IMR-90 (cell line): ENCODE measurements around the gene GRIK1. TPM values are rescaled to one million over a fixed set of nuclear protein-coding genes. Genes with fewer than 3 reads are reported as not detected.

ENCODE experiments used
- ATAC-seq: fragments of 200-7000 bp; cut with Tn5 transposase; 2 replicates; pipeline ENCODE4 v1.9.1; 2020; ENCODE audit warnings: low read depth, mild to moderate bottlenecking, moderate library complexity
- BruUV-seq: library from RNA; stranded (reverse); fragments of 400-500 nt; replicated peaks from 2 replicates; lab custom pipeline; 2021; lab: Mats Ljungman, UMichigan
- CTCF ChIA-PET: fragments of 300-600 bp; formaldehyde crosslinking; extraction: SDS; loops from one replicate; lab custom pipeline; 2021; ENCODE audit warnings: antibody characterized with exemption; lab: Yijun Ruan, JAX
- POLR2A ChIA-PET: fragments of 300-600 bp; sonication (Branson Sonifier 250); formaldehyde crosslinking; loops from one replicate; lab custom pipeline; 2022; ENCODE audit warnings: antibody characterized with exemption; ENCODE audit not compliant: unreplicated experiment; lab: Charles Lee
- DNase-seq: peaks from one replicate; pipeline ENCODE4 v3.0.0; 2013
- H2AFZ ChIP-seq: replicated peaks from 2 replicates; pipeline ENCODE3; 2013; ENCODE audit warnings: low read length, mild to moderate bottlenecking; ENCODE audit not compliant: poor library complexity
- H2AK5ac ChIP-seq: 2 replicates; pipeline ENCODE4 v1.6.1; 2013; ENCODE audit warnings: low read depth, low read length, inconsistent platforms
- H2AK9ac ChIP-seq: replicated peaks from 2 replicates; pipeline ENCODE3; 2013; ENCODE audit warnings: mild to moderate bottlenecking, low read depth, low read length, moderate library complexity; ENCODE audit not compliant: poor library complexity
- H2BK120ac ChIP-seq: 2 replicates; pipeline ENCODE4 v1.6.1; 2013; ENCODE audit warnings: low read depth, low read length, inconsistent platforms
- H2BK15ac ChIP-seq: 3 replicates; pipeline ENCODE4 v1.6.1; 2013; ENCODE audit warnings: low read depth, low read length, inconsistent platforms
- H2BK20ac ChIP-seq: 2 replicates; pipeline ENCODE4 v1.6.1; 2013; ENCODE audit warnings: low read depth, mild to moderate bottlenecking, inconsistent platforms, low read length, moderate library complexity
- H2BK5ac ChIP-seq: 2 replicates; pipeline ENCODE4 v1.6.1; 2013; ENCODE audit warnings: mild to moderate bottlenecking, low read depth, low read length, inconsistent platforms; ENCODE audit not compliant: poor library complexity, severe bottlenecking
- H3K14ac ChIP-seq: replicated peaks from 2 replicates; pipeline ENCODE4 v1.6.1; 2013; ENCODE audit warnings: low read depth, low read length, inconsistent platforms
- H3K18ac ChIP-seq: 2 replicates; pipeline ENCODE4 v1.6.1; 2013; ENCODE audit warnings: low read depth, low read length, control low read depth
- H3K23ac ChIP-seq: 2 replicates; pipeline ENCODE4 v1.6.1; 2013; ENCODE audit warnings: low read depth, low read length, inconsistent platforms
- H3K27ac ChIP-seq: 2 replicates; pipeline ENCODE4 v1.5.1; 2013; ENCODE audit warnings: mild to moderate bottlenecking, control low read depth, low read length; ENCODE audit not compliant: insufficient read depth
- H3K27me3 ChIP-seq: 2 replicates; pipeline ENCODE4 v1.6.1; 2013; ENCODE audit warnings: low read length; ENCODE audit not compliant: control insufficient read depth, insufficient read depth
- H3K36me3 ChIP-seq: 2 replicates; pipeline ENCODE4 v1.6.1; 2013; ENCODE audit warnings: low read length, mixed read lengths; ENCODE audit not compliant: control insufficient read depth, insufficient read depth
- H3K4ac ChIP-seq: 2 replicates; pipeline ENCODE4 v1.6.1; 2013; ENCODE audit warnings: low read depth, low read length, inconsistent platforms
- H3K4me1 ChIP-seq: 2 replicates; pipeline ENCODE4 v1.6.1; 2013; ENCODE audit warnings: low read length, mixed read lengths; ENCODE audit not compliant: control insufficient read depth, insufficient read depth
- H3K4me2 ChIP-seq: 2 replicates; pipeline ENCODE4 v1.6.1; 2013; ENCODE audit warnings: low read depth, mild to moderate bottlenecking, control low read depth, low read length, moderate library complexity
- H3K4me3 ChIP-seq: 2 replicates; pipeline ENCODE4 v1.5.1; 2013; ENCODE audit warnings: low read depth, mild to moderate bottlenecking, control low read depth, low read length, moderate library complexity; ENCODE audit not compliant: insufficient read depth
- H3K56ac ChIP-seq: 2 replicates; pipeline ENCODE4 v1.6.1; 2013; ENCODE audit warnings: low read length, inconsistent platforms; ENCODE audit not compliant: insufficient read depth; ENCODE audit errors: extremely low read depth
- H3K79me1 ChIP-seq, 2 experiments: 2 replicates each; pipeline ENCODE4 v1.6.1; 2013; ENCODE audit warnings: low read length in 2 of 2, inconsistent platforms in 1 of 2, low read depth in 1 of 2
- H3K9ac ChIP-seq: 2 replicates; pipeline ENCODE4 v1.6.1; 2013; ENCODE audit warnings: low read depth, low read length, control low read depth
- H3K9me1 ChIP-seq: 2 replicates; pipeline ENCODE4 v1.6.1; 2013; ENCODE audit warnings: low read length, inconsistent platforms; ENCODE audit not compliant: insufficient read depth
- H3K9me3 ChIP-seq: 2 replicates; pipeline ENCODE4 v1.6.1; 2013; ENCODE audit warnings: low read length; ENCODE audit not compliant: control insufficient read depth, insufficient read depth
- H4K20me1 ChIP-seq: 2 replicates; pipeline ENCODE4 v1.6.1; 2013; ENCODE audit warnings: low read length, inconsistent platforms; ENCODE audit not compliant: insufficient read depth
- H4K5ac ChIP-seq: 2 replicates; pipeline ENCODE4 v1.6.1; 2013; ENCODE audit warnings: mild to moderate bottlenecking, low read depth, low read length, control low read depth
- H4K8ac ChIP-seq, 2 experiments: 2 replicates each; pipeline ENCODE4 v1.6.1; 2013; ENCODE audit warnings: low read depth in 2 of 2, low read length in 2 of 2, control low read depth in 1 of 2, inconsistent platforms in 1 of 2
- H4K91ac ChIP-seq: 2 replicates; pipeline ENCODE4 v1.6.1; 2013; ENCODE audit warnings: low read depth, low read length, inconsistent platforms; ENCODE audit not compliant: insufficient read depth
- BHLHE40 ChIP-seq: fragments of 150-350 bp; IDR thresholded peaks from 2 replicates; pipeline ENCODE4 v1.6.1; 2016; ENCODE audit warnings: mild to moderate bottlenecking, low read depth, low read length
- CEBPB ChIP-seq: IDR thresholded peaks from 2 replicates; pipeline ENCODE4 v1.6.1; 2012; ENCODE audit warnings: low read depth, low read length, improper control_type of control experiment
- CHD1 ChIP-seq: IDR thresholded peaks from 2 replicates; pipeline ENCODE4 v1.6.1; 2012; ENCODE audit warnings: low read depth, low read length, improper control_type of control experiment
- CTCF ChIP-seq: conservative IDR thresholded peaks from 2 replicates; pipeline ENCODE4 v1.5.1; 2012; ENCODE audit warnings: mild to moderate bottlenecking, low read depth, low read length, improper control_type of control experiment
- ELK1 ChIP-seq: fragments of 150-350 bp; IDR thresholded peaks from 2 replicates; pipeline ENCODE4 v1.6.1; 2016; ENCODE audit warnings: low read depth, mild to moderate bottlenecking, low read length, moderate library complexity, borderline replicate concordance
- FOS ChIP-seq: fragments of 150-350 bp; IDR thresholded peaks from 2 replicates; pipeline ENCODE4 v1.6.1; 2016; ENCODE audit warnings: low read depth, low read length
- NFE2L2 ChIP-seq: fragments of 150-350 bp; IDR thresholded peaks from 2 replicates; pipeline ENCODE4 v1.6.1; 2016; ENCODE audit warnings: low read depth, mild to moderate bottlenecking, low read length
- POLR2A ChIP-seq: IDR thresholded peaks from 2 replicates; pipeline ENCODE4 v1.6.1; 2012; ENCODE audit warnings: mild to moderate bottlenecking, low read depth, low read length
- RCOR1 ChIP-seq: IDR thresholded peaks from 2 replicates; pipeline ENCODE4 v1.6.1; 2012; ENCODE audit warnings: mild to moderate bottlenecking, low read length, improper control_type of control experiment; ENCODE audit not compliant: insufficient replicate concordance
- SMC3 ChIP-seq: fragments of 150-350 bp; IDR thresholded peaks from 2 replicates; pipeline ENCODE4 v1.6.1; 2016; ENCODE audit warnings: low read depth, mild to moderate bottlenecking, antibody characterized with exemption, low read length, moderate library complexity
- USF2 ChIP-seq: fragments of 150-350 bp; IDR thresholded peaks from 2 replicates; pipeline ENCODE4 v1.6.1; 2017; ENCODE audit warnings: mild to moderate bottlenecking, antibody characterized with exemption, low read length, low read depth
- WGBS, 2 experiments: methylation state at CpG; one replicate each; pipeline versions ENCODE4 v1.1.5 to v1.1.7; 2013; ENCODE audit warnings: missing lambda C conversion rate in 2 of 2; ENCODE audit not compliant: insufficient read length in 1 of 2; ENCODE audit errors: extremely low coverage in 2 of 2; 5-methylcytosine and 5-hydroxymethylcytosine counted together
- dilution Hi-C: fragments of 300-500 bp; cut with HindIII; formaldehyde crosslinking; loops from one replicate; pipeline ENCODE4 v1.14.3; 2018; ENCODE audit warnings: low sequenced_read_pairs; ENCODE audit not compliant: unreplicated experiment
- in situ Hi-C: fragments of 300-500 bp; cut with MboI; formaldehyde crosslinking; loops from 3 replicates; pipeline ENCODE4 v1.14.3; 2019; ENCODE audit warnings: low sequenced_read_pairs, inconsistent platforms, mixed read lengths
- intact Hi-C: fragments of 100-400 bp; cut with micrococcal nuclease; formaldehyde crosslinking; loops from 2 replicates; pipeline ENCODE4 v1.10.0; 2022
- polyA plus RNA-seq, 3 experiments: library from polyadenylated mRNA; depleted of rRNA; stranded (reverse); fragments of >200 nt; gene quantifications; 2 replicates each; pipeline ENCODE4 v1.2.3, GENCODE V29; 2012; ENCODE audit warnings: low replicate concordance in 1 of 3
- total RNA-seq: library from RNA; depleted of rRNA; stranded (reverse); fragments of >200 nt; gene quantifications from 2 replicates; pipeline ENCODE4 v1.2.3, GENCODE V29; 2012

Gene GRIK1
- total and polyA plus RNA-seq, 2 of the 4 experiments (the other 2 are of a cell fraction): not detected

- H3K4me1 ChIP-seq: no peaks in the 10 kb centered on the region
- ChIA-PET CTCF (interaction anchor here (0.6 kb wide), 1 partner anchor 96 kb away, joined by 5 read pairs; no protein-coding TSS in a partner anchor), POLR2A (no interaction called here)
- no peak overlapping the region for H2BK20ac ChIP-seq
- no peaks in the 10 kb centered on the region for H3K9me3 ChIP-seq
- H2BK120ac ChIP-seq: no peak overlapping the region
- H3K4me3 ChIP-seq: no peak overlapping the region
- DNase-seq (no peak), ATAC-seq (no peak)
- no peaks in the 10 kb centered on the region for H3K79me1 ChIP-seq
- no peak overlapping the region for H3K56ac ChIP-seq
- no peaks in the 10 kb centered on the region for H3K9me1 ChIP-seq
- H3K27me3 ChIP-seq: no peaks in the 10 kb centered on the region
- H2BK5ac ChIP-seq: no peak overlapping the region
- no peaks in the 10 kb centered on the region for H3K36me3 ChIP-seq
- BruUV-seq: no TSS peak
- dilution Hi-C loops (no loop called here), in situ Hi-C loops (no loop called here), intact Hi-C loops (no loop called here)
- no peak overlapping the region for H4K8ac ChIP-seq
- no peak overlapping the region for H4K5ac ChIP-seq
- no peak overlapping the region for H3K23ac ChIP-seq
- H3K27ac ChIP-seq: no peak overlapping the region
- H3K9ac ChIP-seq: no peak overlapping the region
- H2AK5ac ChIP-seq: no peak overlapping the region
- no peak overlapping the region for H3K4me2 ChIP-seq
- H3K4ac ChIP-seq: no peak overlapping the region
- no peaks in the 10 kb centered on the region for H4K20me1 ChIP-seq
- no peak overlapping the region for H3K18ac ChIP-seq
- no peak overlapping the region for H4K91ac ChIP-seq
- TF ChIP-seq USF2 (no peak), CEBPB (no peak), POLR2A (no peak), BHLHE40 (no peak), FOS (no peak), NFE2L2 (no peak), CHD1 (no peak), SMC3 (no peak), ELK1 (no peak), CTCF (no peak), RCOR1 (no peak)
- no peak overlapping the region for H2AK9ac ChIP-seq
- H2BK15ac ChIP-seq: no peak overlapping the region
- H2AFZ ChIP-seq: no peak overlapping the region
- 100% methylated on average over 1 of the region's 5 CpGs; no CpG with 5 or more reads in 1 of the 2 experiments for WGBS, 2 experiments
- H3K14ac ChIP-seq: no peak overlapping the region
Measured at GRCh38 chr21:29641001-29641634, 298.7 kb downstream of the GRIK1 start.
